ES-I3 (cell line): ENCODE measurements around the gene KIFC3.
A peak's percentile ranks its signal among the peaks of the same experiment; 100 is the strongest.
"Not testable (repeated sequence)": the region's sequence is repeated elsewhere in the genome, so short reads cannot be mapped to it uniquely, and the experiment has no call there.

Experiments used
- H3K36me3 ChIP-seq: 2 replicates; pipeline ENCODE4 v1.6.1; 2013; ENCODE audit warnings: mild to moderate bottlenecking, low read length, control low read depth, moderate library complexity; ENCODE audit not compliant: insufficient read depth
- H3K4me1 ChIP-seq: 2 replicates; pipeline ENCODE4 v1.6.1; 2013; ENCODE audit warnings: mild to moderate bottlenecking, control low read depth, low read length; ENCODE audit not compliant: insufficient read depth
- H3K9ac ChIP-seq: 2 replicates; pipeline ENCODE4 v1.6.1; 2013; ENCODE audit warnings: low read depth, mild to moderate bottlenecking, low read length, moderate library complexity
- H3K9me3 ChIP-seq: 2 replicates; pipeline ENCODE4 v1.6.1; 2013; ENCODE audit warnings: mild to moderate bottlenecking, low read length, moderate library complexity; ENCODE audit not compliant: control insufficient read depth, insufficient read depth

Gene KIFC3

DNA sequence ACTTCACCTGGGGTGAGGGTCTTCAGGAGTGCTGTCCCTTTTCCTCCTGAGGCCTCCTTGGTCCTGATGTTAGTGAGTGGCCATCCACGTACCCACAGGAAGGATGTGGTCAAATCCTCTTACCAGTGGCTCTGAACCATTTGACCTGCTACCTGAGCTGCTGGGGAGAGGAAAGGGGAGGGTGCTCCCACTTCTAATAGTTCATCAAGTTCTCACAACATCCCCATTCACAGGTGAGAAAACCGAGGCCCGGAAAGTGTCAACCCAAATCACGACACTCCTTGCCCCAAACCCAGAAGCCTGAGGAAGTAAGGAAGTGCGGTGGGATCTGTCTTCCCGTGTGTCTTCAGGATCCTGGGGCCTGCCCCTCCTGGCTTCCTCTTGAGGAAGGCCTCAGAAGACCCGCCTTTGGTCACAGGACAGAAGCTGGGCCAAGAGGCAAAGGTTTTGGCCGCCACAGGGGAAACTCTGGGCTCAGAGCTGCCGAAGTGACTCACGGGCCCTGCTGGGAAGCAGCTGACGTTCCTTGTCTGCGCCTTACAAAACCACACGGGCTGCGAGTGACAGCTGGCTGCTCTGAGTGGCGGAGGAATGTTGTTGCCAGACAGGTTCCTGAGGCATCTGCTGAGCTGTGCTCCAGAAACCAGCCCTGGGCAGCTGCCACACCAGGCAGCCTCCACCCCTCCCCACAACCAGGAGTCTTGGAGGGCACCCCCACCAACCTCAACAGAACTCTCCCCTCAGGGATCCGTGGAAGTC, 13.9 kb upstream of the KIFC3 start:
- Histone ChIP-seq H3K9ac (no peak overlapping the region), H3K4me1 (peaks cover 20% of the 10 kb centered on the region; the same call in 1 of the 2 replicates), H3K9me3 (no peaks in the 10 kb centered on the region), H3K36me3 (no peaks in the 10 kb centered on the region)

DNA sequence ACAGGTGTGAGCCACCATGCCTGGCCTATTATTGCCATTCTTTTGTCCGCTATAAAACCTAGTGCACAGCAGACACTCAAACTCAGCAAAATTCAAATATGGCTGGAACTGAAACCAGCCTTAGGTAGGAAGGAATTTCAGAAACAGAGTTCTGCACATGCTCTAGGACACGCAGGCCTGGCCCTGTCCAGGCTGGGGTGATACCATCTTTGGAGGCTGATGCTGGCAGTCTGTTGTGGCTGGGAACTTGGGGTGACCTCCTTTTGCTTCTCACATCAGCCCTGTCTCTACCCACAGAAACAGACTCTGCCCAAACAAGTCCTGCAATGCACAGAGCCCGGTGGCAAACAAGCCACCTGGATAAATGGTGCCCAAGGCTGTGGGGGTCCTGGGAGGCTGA, 12.6 kb upstream of the KIFC3 start:
- Histone ChIP-seq H3K9me3 (no peaks in the 10 kb centered on the region), H3K9ac (no peak overlapping the region), H3K36me3 (no peaks in the 10 kb centered on the region), H3K4me1 (peaks cover 30% of the 10 kb centered on the region; the same call in 1 of the 2 replicates)

DNA sequence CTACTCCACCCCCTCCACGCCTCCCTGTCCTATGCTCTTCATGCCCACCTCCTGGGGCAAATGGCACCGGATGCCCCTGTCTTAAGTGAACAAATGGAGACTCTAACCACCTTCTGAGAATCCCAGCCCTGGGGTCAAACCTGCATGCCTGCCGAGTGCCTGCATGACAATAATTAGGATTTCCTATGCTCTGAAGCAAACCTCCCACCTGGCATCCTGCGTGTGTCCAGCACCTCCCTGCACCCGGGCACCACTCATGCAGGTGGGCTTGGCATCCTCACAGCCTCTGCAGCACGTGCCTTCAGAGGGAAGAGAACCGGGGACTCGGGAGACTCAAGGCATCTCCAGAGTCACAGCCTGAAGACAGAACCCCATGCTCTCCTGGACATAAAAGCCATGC, 11.2 kb upstream of the KIFC3 start:
- H3K9me3 ChIP-seq = no peaks in the 10 kb centered on the region
- no peaks in the 10 kb centered on the region for H3K36me3 ChIP-seq
- H3K4me1 ChIP-seq = peaks cover 39% of the 10 kb centered on the region; the same call in 1 of the 2 replicates
- no peak overlapping the region for H3K9ac ChIP-seq

DNA sequence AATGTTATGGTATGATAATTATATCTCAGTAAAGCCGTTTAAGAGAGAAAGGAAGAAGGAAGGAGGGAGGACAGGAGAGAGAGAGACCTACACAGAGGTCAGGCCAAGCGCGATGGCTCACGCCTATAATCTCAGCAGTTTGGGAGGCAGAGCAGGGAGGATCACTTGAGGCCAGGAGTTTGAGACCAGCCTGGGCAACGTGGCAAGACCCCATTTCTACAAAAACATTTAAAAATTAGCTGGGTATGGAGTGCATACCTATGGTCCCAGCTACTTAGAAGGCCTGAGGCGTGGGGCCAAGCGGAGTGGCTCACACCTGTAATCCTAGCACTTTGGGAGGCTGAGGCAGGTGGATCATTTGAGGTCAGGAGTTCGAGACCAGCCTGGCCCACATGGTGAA, 9.0 kb upstream of the KIFC3 start:
- peaks cover 42% of the 10 kb centered on the region; the same call in 1 of the 2 replicates for H3K4me1 ChIP-seq
- H3K36me3 ChIP-seq, H3K9ac ChIP-seq, H3K9me3 ChIP-seq: not testable (repeated sequence)

DNA sequence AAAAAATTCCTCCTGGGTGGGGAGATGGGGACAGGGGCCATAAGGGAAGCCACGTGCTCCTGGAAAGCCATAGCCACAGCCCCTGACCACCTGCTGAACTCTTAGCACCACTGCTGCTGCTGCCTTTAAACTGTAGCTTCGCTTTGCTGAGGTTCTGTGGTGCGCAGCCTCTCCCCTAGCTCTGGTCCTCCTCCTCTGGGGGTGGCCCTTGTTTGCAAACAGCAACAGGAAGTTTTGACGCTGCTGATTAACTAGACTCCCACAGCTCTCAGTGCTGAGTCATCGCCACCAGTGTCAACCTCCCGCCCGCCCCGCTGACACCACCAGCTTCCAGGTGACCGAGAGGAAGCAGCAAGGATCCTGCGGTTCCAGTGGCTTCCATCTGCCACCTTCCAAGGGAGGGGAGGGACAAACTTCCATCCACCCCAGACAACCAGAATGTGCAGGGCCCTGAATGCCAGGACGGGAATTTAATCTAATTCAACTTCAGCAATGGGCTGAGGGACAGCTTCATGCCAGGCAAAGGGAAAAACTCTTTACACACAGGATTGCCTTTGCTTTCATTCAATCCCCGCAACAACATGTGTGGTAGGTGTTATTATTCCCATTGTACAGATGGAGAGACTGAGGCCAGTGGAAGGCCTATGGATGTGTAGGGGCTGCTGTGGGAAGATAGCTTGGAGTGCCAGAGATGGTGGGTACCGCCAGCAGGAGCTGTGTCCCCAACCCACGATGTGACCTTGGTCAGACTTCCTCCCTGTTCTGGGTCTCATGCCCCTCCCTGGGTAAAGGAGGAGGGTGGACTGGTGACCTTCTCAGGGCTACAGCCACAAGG, 8.1 kb upstream of the KIFC3 start:
- Histone ChIP-seq H3K9ac (no peak overlapping the region), H3K9me3 (no peaks in the 10 kb centered on the region), H3K36me3 (no peaks in the 10 kb centered on the region), H3K4me1 (peaks cover 33% of the 10 kb centered on the region; the same call in 1 of the 2 replicates)

DNA sequence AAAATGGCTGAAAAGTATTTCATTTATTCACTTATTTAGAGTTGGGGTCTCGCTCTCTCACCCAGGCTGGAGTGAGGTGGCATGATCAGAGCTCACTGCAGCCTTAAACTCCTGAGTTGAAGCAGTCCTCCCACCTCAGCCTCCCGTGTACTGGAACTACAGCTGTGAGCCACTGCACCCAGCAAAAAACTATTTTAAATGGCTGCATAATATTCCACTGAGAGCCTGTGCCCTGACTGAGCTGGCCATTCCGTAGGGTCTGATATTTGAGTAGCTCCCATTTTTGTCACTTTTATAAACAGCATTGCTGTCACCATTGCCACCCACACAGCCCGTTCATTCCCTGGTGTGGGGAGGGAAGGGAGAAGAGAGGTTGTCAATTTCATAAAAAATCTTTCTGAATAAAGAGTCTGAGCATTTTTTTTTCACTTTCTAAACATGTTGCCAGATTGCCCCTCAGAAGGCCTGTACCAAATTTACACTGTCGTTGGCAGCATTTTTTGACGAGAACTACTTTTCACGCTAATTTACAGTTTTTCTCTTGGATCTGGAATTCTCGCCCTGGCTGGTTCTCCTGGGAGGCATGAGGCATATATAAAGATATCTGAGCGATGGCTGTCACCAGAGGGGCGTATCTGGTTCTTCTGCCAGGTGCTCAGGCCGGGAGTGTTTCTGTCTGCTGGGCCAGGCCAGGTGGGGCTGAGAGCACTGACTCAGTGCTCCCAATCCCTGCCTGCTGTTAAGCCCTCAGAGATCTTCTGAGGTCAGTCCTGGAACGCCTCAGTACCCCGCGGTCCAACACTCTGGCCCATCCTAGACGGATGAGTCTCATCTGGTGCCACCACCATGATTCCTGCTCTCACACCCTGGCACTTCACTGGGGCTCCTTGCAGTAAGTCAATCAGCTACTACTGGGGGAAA, 7.2 kb upstream of the KIFC3 start:
- no peak overlapping the region for H3K9ac ChIP-seq
- peaks cover 32% of the 10 kb centered on the region; the same call in 1 of the 2 replicates for H3K4me1 ChIP-seq
- no peaks in the 10 kb centered on the region for H3K9me3 ChIP-seq
- H3K36me3 ChIP-seq = no peaks in the 10 kb centered on the region

DNA sequence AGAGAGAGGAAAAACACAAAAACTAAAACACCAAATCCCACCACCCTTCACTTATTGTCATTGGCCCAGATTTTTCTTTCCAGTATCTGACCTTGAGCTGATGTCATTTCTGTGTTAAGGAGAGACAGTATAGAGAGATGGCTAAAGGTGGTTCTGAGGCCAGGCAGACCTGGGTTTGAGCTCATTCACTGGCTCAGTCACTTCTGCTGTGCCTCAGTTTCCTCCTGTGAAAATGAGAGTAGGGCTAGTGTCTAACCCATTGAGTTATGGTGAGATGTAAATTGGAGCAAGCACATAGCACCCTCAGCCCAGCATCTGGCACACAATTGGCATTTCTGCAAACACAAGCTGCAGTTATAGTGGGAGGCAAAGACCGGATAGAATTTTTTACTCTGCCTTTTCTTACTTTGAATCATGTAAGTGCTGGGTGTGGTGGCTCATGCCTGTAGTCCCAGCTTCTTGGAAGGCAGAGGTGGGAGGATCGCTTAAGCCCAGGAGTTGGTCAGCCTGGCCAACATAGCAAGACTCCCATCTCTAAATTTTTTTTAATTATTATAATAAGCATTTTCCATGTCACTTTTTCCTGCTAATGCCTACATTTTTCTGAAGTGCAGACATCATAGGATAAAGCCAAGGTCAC, 6.4 kb upstream of the KIFC3 start:
- Histone ChIP-seq H3K9ac (0 out of 2 replicates have a peak overlapping the region, but pooled peaks have one; percentile 11), H3K36me3 (no peaks in the 10 kb centered on the region), H3K4me1 (peaks cover 34% of the 10 kb centered on the region; the same call in 1 of the 2 replicates), H3K9me3 (no peaks in the 10 kb centered on the region)

DNA sequence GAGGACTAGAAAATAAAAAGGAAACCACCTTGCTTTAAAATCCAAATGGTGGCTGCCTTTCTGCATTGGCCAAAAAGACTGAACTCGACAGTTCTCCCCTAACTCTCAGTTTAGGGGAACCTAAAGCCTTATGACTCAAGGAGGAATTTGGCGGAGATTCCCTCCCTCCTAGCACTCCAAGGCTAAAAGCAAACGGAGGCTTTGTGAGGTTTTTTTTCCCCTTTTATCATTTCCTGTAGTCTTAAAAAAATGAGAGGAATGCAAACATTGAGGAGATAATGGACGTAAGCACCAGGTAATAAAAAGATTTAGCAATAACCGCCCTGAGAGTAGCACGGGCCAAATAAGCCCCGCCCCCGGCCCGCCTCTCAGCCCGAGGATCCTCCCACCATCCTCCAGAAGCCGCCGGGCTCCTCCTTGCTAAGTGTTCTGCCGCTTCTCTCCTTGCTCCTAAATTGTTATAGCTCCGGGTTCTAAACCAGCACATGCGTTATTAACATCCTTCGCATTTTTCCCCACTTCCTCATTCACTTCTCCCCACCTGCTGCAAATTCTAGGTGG, 5.8 kb upstream of the KIFC3 start:
- peaks cover 41% of the 10 kb centered on the region; the same call in 1 of the 2 replicates for H3K4me1 ChIP-seq
- H3K36me3 ChIP-seq = no peaks in the 10 kb centered on the region
- no peaks in the 10 kb centered on the region for H3K9me3 ChIP-seq
- 0 out of 2 replicates have a peak overlapping the region, but pooled peaks have one; percentile 11 for H3K9ac ChIP-seq

DNA sequence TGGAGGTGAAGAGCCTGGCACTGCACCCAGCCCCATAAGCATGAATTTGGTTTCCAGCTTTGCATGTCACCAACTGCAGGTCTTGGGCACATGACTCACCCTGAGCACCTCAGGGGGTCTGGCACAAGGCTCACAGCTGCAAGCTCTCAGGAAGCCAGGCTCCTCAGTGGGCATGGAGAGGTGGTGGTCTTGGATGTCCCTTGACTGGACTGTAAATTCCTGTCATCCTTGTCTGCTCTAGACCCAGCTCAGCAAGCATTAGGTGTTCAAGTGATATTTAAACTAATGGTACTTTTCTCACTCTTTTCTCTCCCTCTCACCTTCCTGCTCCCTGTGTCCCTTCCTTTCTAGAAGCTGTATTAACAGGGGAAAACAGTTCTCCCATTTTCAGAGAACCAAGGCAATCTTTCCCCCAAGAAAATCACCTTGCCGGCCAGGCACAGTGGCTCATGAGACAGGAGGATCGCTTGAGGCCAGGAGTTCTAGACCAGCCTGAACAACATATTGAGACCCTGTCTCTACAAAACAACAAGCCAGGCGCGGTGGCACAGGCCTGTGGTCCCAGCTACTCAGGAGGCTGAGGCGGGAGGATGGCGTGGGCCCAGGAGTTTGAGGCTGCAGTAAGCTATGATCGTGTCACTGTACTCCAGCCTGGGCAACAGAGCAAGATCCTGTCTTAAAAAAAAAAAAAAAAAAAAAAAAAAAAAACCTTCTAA, 5.1 kb upstream of the KIFC3 start:
- H3K9ac ChIP-seq = no peak overlapping the region
- no peaks in the 10 kb centered on the region for H3K9me3 ChIP-seq
- H3K4me1 ChIP-seq = peaks cover 42% of the 10 kb centered on the region; the same call in 1 of the 2 replicates
- H3K36me3 ChIP-seq = no peaks in the 10 kb centered on the region

DNA sequence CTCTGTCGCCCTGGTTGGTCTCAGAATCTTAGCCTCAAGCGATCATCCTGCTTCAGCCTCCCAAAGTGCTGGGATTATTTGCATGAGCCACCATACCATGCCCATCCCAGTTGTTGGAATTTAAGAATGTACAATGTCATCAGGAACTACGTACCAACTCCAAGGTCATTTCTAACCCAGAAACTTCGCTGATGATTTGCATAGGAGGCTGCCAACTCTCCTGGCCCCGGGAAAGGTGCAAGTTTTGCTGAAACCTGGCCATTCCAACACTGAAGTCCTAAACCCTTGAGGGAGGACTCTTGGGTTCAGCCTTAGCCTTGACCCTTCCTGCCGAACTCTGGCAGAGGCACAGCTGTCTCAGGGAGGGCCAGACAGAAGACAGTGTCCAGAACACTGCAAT, 2.9 kb upstream of the KIFC3 start:
- peaks cover 46% of the 10 kb centered on the region; the same call in 1 of the 2 replicates for H3K4me1 ChIP-seq
- no peaks in the 10 kb centered on the region for H3K36me3 ChIP-seq
- no peaks in the 10 kb centered on the region for H3K9me3 ChIP-seq
- no peak overlapping the region for H3K9ac ChIP-seq

DNA sequence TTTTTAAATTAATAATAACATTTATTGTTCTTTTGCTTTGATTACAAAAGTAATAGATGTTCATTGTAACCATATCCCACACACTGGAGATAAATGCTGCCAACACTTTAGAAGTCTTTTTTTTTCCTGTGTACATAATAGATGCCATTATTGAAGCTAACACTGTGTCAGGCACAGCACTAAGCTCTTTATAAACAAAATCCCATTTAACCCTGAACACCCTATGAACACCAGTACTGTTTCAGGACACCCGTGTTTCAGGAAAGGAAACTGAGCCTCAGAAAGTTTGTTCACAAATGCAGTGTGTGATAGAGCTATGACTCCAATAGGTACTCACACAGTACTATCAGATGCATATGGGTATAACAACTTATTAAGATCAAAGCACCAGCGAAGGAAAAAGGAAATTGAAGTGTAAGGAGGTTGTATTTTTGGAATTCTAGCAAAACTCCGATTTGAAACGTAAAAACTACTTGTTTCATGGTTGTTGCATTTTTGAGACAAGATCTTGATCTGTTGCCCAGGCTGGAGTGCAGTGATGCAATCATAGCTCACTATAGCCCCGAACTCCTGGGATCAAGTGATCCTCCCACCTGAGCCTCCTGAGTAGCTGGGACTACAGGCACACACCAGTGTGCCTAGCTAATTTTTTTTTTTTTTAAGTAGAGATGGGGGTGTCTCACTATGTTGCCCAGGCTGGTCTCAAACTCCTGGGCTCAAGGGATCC, 2.0 kb upstream of the KIFC3 start:
- Histone ChIP-seq H3K36me3 (no peaks in the 10 kb centered on the region), H3K4me1 (peaks cover 46% of the 10 kb centered on the region), H3K9me3 (no peaks in the 10 kb centered on the region), H3K9ac (no peak overlapping the region)

DNA sequence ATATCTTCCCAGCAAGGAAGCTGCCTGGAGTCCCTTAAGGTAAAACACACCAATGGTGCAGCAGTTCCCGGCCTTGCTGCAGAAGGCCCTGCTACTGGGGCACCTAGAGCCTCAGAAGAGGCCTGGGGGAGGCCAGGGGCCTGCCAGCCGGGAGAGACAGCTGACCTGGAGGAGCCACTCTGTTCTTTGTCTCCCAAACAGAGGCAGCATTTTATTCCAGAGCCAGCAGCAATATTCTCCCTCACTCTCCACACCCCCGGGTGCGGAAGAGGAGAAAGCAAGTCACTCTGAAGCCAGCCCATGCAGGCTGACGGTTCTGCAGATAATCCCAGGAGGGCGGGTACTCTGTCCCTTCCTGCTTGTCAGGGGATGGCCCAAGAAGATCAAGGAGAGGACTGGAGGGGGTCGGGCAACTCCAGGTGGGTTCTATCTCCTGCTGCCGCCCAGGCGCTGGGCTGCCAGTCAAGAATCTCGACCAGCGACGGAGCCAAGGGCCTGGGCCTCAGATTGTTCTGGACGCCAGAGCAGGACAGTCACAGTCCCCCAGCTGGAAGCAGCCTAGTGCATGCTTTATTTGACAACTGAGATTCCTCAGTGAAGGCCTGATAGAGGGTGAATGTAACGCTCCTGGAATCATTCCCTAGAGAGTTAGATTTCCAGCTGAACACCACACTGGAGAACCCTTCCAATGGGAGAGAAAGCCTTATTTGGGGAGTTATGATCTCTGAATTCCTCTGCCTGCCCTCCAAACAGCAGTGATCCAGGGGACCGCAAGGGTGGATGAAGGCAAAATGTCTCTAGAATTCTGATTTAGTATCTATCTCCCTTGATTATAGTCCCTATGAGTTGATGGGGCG, 1.1 kb upstream of the KIFC3 start:
- Histone ChIP-seq H3K9ac (peak overlapping the region; percentile 80; the same call in 1 of the 2 replicates), H3K4me1 (peaks cover 52% of the 10 kb centered on the region), H3K9me3 (no peaks in the 10 kb centered on the region), H3K36me3 (no peaks in the 10 kb centered on the region)
